ENCODE measurements around the gene CDH23.

GRCh38 chr10:71397296-71398212 is 834 bp downstream of the CDH23 start:
- TF ChIP-seq CREM (CRISPR knock-in tag; IDR thresholded peaks at IDR 0.05) (no peak), CTCF (IDR thresholded peaks at IDR 0.05) (no peak)

Measured in WTC11 (cell line).